OCI-LY1 (cell line): ENCODE data around the gene ADD1.

Source experiments
- CTCF ChIP-seq: fragments of 200-600 bp; sonication (generic), shearing (Covaris generic); IDR thresholded peaks from 2 replicates; pipeline ENCODE4 v1.5.1; 2017; ENCODE audit warnings: mild to moderate bottlenecking, antibody characterized with exemption, low read length, moderate library complexity, mixed read lengths
- EZH2 ChIP-seq: fragments of 200-600 bp; sonication (generic), shearing (Covaris generic); IDR thresholded peaks from 2 replicates; pipeline ENCODE4 v1.8.0; 2017; ENCODE audit warnings: borderline replicate concordance, mixed run types, mild to moderate bottlenecking, antibody characterized with exemption, low read length, moderate library complexity, mixed read lengths

- TF ChIP-seq CTCF (no peak), EZH2 (no peak)
These were observed 46.6 kb upstream of the ADD1 start for GRCh38 chr4:2796849-2797544.
